GM18870 (cell line): Measurements from ENCODE around the gene RPS6KB1.
"Not testable (repeated sequence)": the region's sequence is repeated elsewhere in the genome, so short reads cannot be mapped to it uniquely, and the experiment has no call there.

Experiments
- ATAC-seq: cut with Tn5 transposase; IDR thresholded peaks from one replicate; pipeline ENCODE4 v1.9.1; 2021; ENCODE audit warnings: moderate library complexity; ENCODE audit not compliant: unreplicated experiment

RPS6KB1 gene

DNA sequence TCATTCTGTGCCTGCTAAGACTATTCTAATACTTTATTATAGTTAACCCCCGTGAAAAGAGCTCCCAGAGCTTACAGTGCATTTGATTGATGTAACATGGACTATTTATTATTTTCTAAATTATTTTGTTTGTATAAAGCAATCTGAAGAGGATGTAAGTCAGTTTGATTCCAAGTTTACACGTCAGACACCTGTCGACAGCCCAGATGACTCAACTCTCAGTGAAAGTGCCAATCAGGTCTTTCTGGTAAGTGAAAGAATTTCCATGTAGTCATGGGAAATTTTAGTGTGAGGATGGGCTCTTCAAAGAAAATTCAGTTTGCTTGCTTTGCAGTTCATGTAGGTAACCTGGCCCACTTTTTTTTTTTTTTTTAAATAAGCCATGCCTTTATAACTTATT is 47.8 kb downstream of the RPS6KB1 start:
- not testable (repeated sequence) for ATAC-seq

DNA sequence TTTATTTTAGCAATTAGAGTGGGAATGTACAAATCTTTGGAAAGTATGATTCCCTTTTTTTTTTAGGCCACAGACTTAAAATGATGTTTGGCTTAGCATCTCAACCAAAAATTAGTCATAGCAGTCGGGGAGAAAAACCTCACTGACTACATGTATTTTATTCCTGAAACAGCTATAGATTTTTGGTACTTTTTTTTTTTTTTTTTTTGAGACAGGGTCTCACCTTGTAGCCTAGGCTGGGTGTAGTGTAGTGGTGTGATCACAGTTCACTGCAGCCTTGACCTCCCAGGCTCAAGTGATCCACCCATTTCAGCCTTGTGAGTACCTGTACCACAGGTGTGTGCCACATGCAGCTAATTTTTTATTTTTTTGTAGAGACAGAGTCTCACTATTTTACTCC is 48.2 kb downstream of the RPS6KB1 start:
- ATAC-seq: no peak

DNA sequence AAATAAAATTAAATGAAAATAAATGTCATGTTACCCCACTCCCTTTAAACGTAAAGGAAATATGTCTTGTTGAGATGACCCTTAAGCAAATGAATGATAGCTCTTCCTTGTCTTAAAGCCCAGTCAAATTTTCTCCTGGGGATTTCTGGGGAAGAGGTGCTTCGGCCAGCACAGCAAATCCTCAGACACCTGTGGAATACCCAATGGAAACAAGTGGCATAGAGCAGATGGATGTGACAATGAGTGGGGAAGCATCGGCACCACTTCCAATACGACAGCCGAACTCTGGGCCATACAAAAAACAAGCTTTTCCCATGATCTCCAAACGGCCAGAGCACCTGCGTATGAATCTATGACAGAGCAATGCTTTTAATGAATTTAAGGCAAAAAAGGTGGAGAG is 53.5 kb downstream of the RPS6KB1 start:
- ATAC-seq: not testable (repeated sequence)

DNA sequence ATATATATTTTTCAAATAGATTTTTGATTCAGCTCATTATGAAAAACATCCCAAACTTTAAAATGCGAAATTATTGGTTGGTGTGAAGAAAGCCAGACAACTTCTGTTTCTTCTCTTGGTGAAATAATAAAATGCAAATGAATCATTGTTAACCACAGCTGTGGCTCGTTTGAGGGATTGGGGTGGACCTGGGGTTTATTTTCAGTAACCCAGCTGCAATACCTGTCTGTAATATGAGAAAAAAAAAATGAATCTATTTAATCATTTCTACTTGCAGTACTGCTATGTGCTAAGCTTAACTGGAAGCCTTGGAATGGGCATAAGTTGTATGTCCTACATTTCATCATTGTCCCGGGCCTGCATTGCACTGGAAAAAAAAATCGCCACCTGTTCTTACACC is 54.4 kb downstream of the RPS6KB1 start:
- not testable (repeated sequence) for ATAC-seq

DNA sequence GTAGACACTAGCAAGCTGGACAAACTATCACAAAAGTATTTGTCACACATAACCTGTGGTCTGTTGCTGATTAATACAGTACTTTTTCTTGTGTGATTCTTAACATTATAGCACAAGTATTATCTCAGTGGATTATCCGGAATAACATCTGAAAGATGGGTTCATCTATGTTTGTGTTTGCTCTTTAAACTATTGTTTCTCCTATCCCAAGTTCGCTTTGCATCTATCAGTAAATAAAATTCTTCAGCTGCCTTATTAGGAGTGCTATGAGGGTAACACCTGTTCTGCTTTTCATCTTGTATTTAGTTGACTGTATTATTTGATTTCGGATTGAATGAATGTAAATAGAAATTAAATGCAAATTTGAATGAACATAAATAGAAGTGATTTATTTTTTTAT is 57.1 kb downstream of the RPS6KB1 start:
- ATAC-seq: no peak

DNA sequence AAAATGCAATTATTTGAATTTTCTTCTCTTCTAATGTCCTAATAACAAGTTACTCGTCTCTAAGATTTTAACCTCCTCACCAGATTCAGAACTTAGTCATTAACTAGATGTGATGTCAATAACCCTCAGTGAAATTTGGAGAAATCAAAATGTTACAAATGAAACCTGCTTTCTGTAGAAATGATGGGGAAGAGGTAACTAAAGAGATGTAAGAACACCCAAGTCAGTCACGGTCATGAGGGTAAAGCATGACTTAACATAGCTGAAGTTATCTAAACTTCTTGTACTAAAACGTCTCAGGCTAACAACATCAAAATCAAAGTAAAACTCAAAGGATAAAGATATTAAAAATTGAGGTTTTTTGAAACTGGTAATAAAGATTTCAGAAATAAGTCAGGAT is 61.9 kb downstream of the RPS6KB1 start:
- ATAC-seq: no peak

DNA sequence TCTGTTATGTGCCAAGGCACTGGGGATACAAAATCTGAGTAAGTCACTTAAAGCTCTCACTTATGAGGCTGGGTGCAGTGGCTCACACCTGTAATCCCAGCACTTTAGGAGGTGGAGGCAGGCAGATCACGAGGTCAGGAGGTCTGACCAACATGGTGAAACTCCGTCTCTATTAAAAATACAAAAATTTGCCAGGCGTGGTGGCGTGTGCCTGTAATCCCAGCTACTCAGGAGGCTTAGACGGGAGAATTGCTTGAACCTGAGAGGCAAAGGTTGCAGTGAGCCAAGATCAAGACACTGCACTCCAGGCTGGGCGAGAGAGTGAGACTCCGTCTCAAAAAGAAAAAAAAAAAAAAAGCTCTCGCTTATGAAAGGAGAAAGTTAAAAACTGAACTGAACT is 66.7 kb downstream of the RPS6KB1 start:
- not testable (repeated sequence) for ATAC-seq

DNA sequence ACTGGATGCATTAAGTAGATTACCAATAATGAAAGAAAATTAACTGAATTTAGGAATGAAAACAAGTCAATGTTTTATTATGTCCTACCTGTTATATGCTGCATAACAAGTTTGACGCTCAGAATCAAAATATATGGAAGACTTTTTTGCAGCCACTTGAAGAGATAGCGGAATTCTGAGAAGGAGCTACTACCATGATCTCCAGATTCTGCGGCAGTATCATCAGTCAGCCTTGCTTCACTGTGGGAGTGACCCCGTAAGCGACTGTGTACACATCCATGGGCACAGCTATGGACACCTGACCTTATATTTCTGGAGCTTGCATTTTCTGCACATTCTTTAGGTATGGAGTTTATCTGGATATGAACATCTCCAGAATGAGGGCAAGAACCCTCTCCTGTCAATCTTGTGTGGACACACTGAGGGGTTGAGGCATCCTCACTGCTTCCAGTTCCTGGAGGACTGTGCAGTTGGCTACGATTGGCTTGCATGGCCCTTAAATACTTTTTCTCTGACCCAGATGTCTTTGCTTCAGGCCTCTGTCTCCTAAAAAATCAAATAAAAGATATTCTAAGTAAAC is 69.9 kb downstream of the RPS6KB1 start:
- ATAC-seq: no peak

DNA sequence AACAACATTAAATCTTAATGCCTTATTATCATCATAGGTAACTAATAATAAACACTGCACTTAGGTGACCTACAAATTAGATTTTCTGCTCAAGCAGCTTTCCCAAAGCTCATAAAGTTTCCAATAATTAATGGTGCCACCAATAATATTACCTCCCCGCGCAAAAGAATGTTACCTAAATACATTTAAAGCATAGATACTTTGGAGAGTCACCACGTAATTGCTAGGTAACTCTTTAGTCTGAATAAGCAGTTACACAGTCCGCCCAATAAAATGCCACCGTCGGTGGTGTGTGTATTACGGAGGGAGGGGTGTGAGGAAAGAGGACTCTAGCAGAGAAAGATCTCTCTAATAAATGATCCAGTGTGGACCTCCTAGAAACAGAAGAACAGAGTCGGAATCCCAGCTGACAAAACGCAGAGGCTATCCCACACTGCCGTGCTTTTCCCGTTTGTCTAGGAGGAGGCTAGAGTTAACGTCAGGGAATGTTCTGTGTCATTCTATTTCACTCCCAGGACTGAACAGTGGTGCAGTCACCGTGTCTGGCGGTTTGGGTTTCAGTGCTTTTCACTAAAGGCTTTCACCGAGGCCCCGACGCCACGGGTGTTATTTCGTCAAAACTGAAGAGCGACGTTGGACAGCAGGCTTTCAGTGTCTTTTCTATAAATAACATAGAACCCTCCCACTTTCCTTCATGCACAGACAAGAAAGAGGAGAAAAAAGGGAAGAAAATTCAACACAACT is 71.0 kb downstream of the RPS6KB1 start:
- ATAC-seq: no peak

DNA sequence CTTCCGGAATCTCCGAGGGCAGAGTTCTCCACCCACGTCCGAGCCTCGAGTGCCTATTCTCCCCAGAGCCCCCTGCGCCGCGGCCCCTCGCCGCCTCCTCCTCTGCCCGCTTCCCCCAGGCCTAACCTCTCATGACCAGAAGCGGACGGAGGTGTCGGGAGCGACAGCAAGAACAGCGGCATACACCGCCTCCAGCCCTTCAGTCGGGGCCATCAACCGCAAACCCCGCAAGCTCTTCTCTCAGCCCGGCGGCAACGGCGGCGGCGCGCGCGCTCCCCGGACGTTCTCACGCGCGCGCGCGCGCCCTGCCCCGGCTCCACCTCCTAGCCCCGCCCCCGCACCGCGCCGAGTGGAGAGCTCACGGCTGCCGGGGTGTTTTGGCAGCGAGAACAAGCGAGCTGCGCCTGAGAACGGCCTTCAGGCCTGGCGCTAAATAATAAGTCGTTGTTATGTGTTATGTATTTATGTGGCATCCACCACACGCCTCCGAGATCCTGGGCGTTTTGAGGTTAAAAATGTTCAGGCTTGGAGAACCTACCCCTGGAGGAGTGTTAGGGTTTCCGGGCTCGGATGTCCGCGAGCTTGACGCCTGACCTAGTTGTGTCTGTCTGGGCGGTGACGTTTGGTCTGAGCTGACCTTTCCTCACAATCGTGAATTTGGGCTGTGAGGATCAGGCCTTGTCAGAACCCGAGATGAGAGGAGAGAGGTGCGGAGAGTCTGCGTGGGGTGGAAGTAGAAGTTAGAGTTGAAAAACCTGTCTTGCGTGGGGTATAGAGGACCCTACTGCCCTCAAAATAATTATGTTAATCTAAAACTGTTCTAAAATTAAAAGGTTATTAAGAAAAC is 71.8 kb downstream of the RPS6KB1 start, which contains the start of gene RNFT1:
RNFT1 (minus strand) TSS at position 259 of the 847 bp plus-strand sequence; CDS start at position 182, 77 bp downstream.
- no peak for ATAC-seq

DNA sequence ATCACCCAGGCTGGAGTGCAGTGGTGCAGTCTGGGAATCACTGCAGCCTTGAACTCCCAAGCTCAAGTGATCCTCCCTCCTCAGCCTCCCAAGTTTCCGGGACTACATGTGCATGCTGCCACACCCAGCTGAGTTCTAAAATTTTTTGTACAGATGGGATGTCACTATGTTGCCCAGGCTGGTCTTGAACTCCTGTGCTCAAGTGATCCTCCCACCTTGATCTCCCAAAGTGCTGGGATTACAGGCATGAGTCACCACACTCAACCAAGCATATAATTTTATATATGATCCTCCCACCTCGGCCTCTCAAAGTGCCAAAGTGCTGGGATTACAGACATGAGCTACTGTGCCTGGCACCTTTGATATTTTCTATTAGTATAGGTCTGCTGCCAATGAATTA is 78.8 kb downstream of the RPS6KB1 start:
- not testable (repeated sequence) for ATAC-seq

DNA sequence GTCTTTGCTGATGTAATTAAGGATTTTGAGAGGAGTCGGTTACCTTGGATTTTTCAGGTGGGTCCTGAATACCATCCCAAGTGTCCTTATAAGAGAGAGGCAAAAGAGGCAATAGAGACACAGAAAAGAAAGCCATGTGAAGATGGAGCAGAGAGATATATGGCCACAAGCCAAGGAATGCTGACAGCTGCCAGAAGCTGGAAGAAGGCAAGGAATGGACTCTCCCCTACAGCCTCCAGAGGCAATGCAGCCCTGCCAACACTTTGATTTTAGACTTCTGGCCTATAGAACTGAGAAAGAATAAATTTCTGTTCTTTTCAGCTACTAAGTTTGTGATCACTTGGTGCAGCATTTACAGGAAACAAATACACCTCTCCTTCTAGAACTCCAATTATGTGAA is 79.9 kb downstream of the RPS6KB1 start:
- ATAC-seq: no peak

DNA sequence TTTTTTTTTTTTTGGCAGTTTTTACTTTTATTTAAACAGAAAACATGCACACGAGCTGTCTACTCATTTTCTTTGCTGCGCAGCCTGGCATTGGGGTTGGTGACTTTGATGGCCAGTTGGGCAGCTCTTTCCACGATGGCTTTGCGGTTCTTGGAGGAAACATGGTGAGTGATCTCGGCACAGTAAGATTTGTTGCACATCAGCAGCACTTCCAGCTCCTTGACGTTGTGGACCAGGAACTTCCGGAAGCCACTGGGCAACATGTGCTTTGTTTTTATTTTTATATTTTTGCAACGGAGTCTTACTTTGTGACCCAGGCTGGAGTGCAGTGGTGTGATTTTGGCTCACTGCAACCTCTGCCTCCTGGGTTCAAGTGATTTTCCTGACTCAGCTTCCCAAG is 80.6 kb downstream of the RPS6KB1 start:
- ATAC-seq: not testable (repeated sequence)

DNA sequence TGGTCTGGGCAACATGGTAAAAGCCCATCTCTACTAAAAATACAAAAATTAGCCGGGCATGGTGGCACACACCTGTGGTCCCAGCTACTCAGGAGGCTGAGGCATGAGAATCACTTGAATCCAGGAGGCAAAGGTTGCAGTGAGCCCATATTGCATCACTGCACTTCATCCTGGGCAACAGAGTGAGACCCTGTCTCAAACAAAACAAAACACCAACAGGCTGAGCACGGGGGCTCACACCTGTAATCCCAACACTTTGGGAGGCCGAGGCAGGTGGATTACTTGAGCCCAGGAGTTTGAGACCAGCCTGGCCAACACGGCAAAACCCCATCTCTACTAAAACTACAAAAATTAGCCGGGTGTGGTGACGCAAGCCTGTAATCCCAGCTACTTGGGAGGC is 82.2 kb downstream of the RPS6KB1 start:
- not testable (repeated sequence) for ATAC-seq

DNA sequence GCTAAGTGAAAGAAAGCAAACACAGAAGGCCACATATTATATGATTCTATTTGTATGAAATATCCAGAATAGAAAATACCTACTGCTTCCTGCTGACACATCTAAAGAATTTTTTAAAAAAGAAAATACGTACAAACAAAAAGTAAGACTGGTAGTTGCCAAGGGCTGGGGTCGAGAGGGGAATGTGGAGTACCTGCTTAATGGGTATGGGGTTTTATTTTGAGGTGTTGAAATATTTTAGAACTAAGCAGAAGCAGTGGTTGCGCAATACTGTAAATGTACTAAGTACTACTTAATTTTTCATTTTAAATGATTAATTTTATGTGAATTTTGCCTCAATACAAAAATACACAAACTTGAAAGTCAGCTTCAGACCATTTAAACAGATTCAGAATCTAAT is 103.7 kb downstream of the RPS6KB1 start:
- not testable (repeated sequence) for ATAC-seq
